Measurements from ENCODE around the gene SUPT16H.
"Not testable (repeated sequence)": the region's sequence is repeated elsewhere in the genome, so short reads cannot be mapped to it uniquely, and the experiment has no call there.

The SUPT16H gene

DNA sequence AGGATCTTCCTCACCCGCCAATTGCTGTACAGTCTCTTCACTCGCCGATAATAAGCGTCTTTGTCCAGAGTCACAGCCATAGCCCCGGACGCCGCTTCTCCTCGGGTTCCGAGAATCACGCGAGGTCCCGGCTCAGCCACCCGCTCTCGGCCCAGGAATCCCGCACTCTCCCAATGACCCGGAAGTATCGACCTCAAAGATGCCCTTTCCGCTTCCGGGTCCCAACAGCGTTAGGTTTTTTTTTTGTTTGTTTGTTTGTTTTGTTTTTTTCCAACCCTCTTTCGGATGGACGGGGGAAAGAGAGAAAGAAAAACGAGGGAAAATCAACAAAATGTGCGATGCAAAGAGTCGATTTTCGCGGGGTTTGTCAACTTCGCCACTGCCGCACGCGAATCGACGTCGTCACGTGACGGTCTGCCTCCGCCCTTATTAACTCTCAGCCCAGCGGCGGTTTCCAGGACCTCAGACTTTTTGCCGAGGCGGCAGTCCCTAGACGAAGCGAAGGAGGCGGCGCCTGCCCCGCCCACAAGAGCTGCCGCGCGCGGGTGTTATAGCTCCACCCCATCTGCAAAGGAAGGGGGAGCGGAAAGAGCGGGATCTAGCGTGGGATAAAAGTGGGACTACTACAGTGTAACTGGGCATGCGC is at the start of gene SUPT16H:
TSS of gene SUPT16H (minus strand) at position 172 of the 646 bp plus-strand sequence. CDS start at position 80, 92 bp downstream.
- DNase-seq (ENCODE audit: low read depth in 2 of 2) = peak; percentile 89 to 92

DNA sequence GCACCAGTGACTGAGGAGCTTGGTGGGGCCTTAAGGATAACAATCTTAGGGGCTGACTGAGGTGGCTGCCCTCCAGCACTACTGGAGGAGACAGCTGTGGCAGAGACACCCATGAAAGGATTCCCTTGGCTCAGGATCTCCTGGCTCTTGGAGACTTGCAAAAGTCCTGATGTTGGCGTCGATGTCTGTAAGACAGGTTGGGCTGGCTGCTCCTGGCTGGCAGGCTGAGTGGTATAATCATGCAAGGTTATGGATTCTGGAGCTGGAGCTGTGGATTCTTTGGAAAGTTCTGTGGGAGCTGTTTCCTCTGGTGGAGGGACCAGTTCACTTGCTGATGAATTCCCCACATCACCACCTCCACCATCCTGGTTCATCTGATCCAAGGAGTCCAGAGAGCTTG is 47.3 kb upstream of the SUPT16H start:
- no peak for DNase-seq (ENCODE audit: low read depth in 2 of 2)

DNA sequence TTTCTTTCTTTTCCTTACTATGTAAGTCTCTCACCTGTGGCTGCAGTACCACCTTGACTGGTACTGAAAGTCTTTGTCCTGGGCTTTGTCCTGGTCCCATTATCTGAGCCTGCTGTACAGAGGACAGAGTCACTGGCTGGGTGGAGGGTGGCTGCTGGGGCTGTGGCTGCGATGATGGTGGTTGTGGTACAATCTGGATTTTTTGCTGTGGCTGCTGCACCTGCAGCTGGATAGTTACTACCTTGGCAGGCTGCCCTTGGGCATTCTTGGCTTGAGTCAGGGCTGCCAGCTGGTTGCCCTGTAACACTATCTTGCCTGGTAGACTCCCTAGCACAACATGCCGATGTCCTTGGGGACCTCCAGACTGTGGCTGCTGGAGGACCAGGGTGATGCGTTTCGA is 45.1 kb upstream of the SUPT16H start:
- no peak for DNase-seq (ENCODE audit: low read depth in 2 of 2)

DNA sequence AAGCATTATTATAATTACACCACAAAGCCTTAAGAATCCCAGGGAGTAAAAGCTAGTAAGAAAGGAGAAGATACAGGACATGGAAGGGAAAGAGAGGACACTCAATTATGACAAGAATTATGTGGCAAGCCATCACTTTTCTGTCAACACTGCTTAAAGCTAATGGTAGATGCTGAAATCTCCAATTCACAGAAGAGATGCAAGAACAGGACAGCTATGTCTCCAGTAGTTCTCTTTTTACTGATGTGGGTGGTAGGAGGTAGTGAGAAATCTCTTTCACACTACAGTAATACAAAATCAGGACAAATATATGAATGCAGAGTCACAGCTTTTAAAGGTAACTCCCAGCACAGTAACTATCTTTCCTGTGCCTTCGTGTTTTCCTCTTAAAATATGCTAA is 42.9 kb upstream of the SUPT16H start:
- no peak for DNase-seq (ENCODE audit: low read depth in 2 of 2)

DNA sequence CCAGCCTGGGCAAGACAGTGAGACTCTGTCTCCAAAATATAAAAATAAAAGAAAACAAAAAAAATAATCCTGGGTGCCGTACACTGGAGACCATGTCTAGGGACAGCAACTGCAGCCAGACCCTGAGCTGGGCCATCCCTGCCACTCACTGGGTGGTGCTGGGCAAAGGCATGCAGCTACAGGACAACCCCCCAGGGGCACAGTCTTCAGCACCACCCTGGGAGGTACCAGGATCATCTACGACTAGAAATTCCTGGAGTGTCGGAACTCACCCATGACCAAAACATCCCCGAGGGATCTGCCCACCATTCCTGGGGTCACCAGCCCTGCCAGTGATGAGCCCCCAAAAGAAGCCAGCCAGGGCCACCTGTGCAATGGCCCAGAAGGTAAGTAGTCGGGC is 35.7 kb upstream of the SUPT16H start:
- no peak for DNase-seq (ENCODE audit: low read depth in 2 of 2)

- DNase-seq (ENCODE audit: low read depth in 2 of 2) = no peak
Observed at GRCh38 chr14:21415329-21415728, 31.5 kb upstream of the SUPT16H start.

- DNase-seq (ENCODE audit: low read depth in 2 of 2) = no peak
Observed at GRCh38 chr14:21414137-21414631, 30.4 kb upstream of the SUPT16H start.

- no peak for DNase-seq (ENCODE audit: low read depth in 2 of 2)
Observed at GRCh38 chr14:21408147-21408546, 24.3 kb upstream of the SUPT16H start.

DNA sequence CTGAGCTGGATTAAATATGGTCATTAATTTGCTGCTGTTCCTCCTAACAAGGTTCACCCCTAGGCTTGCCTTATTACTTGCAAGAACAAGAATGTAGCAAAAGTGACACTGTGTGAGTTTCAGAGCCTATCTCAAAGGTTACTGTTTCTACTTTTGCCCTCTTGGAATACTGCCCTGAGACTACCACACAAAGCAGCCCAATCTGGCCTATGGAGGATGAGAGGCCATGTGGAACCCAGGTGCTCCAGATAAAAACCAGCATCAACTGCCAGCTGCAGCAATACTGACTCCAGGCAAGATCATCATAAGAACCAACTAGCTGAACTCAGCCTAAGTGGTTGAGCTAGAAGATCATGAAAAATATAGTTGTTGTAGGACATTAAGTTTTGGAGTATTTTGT is 22.4 kb upstream of the SUPT16H start:
- DNase-seq (ENCODE audit: low read depth in 2 of 2) = no peak

GRCh38 chr14:21405097-21405496 is 21.3 kb upstream of the SUPT16H start:
- no peak for DNase-seq (ENCODE audit: low read depth in 2 of 2)

GRCh38 chr14:21399311-21399870 is 15.6 kb upstream of the SUPT16H start:
- DNase-seq (ENCODE audit: low read depth in 2 of 2) = no peak

DNA sequence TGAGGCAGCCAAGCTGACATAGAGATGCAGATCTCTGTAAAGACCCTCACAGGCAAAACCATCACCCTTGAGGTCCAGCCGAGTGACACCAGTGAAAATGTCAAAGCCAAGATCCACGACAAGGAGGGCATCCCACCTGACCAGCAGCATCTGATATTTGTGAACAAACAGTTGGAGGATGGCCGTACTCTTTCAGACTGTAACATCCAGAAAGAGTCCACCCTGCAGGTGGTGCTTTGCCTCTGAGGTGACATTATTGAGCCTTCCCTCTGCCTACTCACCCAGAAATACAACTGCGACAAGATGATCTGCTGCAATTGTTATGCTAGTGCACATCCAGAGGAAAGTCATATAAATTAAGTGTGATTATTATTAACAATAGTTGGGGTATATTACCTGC is 15.1 kb upstream of the SUPT16H start:
- no peak for DNase-seq (ENCODE audit: low read depth in 2 of 2)

DNA sequence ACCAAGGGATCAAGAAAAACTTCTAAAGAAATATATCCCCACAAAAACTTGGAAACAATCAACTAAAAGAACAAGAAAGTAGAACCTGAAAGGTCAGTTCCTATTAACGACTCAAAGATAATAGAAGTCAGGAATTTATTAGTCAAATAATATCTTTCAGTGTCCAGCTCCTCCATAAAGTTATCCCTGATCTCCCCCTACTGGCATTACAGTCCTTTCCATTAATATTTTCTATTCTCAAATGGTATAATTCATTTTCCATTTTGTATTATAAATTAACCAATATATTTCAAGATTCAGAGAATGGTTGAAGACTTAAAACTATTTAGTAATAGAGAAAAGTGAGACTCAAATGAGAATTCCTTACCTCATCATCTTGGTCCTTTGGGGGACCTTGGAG is 11.6 kb upstream of the SUPT16H start:
- DNase-seq (ENCODE audit: low read depth in 2 of 2) = no peak

DNA sequence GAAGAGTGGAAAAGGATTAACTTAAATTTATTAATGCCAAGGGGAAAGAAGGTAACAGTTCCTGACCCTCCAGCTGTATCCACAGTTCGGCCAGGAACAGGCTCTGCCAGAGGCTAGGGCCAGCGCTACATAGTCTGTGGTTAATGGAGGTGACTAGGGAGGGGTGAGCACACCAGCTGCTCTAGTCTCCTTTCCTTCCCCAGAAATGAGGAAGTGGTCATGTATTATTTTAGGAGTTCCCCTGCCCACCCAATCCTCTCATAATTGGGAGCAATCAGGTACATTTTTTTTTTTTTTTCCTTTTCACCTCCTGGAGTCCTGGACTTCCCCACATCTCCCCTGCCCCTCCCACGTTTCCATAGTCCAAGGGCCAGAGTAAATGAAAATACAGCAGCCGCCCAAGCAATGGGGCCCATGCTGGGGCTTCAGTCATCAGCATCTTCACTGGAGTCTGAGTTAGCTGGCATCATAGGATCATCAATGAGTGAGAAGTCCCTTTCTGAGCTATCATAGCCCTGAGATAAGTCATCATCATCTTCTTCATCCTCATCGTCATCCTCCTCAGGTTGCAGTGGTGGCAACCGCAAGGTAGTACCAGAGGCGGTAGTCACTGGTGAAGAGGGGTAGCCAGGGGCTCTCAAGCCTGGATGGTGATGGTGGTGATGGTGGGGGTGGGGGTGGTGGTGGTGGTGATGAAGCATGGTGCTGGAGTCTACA is 1.5 kb upstream of the SUPT16H start:
- DNase-seq (ENCODE audit: low read depth in 2 of 2) = no peak

DNA sequence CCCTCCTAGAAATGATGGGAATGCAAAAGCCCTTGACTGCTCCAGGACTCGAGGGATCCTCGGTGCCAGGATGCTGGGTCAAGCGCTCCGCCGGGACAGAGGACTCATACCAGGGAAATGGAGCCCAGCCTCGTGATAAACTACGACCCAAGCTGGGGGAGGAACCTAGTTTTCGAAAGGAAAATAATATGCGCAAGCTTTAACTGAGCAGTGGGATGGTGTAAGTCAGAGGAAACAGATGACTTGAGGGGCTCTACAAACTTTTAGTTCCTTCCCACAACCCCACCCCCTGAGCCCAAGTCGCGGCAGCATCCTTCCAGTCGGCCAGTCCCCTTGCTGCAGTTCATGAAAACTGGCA is 654 bp upstream of the SUPT16H start:
- no peak for DNase-seq (ENCODE audit: low read depth in 2 of 2)

DNA sequence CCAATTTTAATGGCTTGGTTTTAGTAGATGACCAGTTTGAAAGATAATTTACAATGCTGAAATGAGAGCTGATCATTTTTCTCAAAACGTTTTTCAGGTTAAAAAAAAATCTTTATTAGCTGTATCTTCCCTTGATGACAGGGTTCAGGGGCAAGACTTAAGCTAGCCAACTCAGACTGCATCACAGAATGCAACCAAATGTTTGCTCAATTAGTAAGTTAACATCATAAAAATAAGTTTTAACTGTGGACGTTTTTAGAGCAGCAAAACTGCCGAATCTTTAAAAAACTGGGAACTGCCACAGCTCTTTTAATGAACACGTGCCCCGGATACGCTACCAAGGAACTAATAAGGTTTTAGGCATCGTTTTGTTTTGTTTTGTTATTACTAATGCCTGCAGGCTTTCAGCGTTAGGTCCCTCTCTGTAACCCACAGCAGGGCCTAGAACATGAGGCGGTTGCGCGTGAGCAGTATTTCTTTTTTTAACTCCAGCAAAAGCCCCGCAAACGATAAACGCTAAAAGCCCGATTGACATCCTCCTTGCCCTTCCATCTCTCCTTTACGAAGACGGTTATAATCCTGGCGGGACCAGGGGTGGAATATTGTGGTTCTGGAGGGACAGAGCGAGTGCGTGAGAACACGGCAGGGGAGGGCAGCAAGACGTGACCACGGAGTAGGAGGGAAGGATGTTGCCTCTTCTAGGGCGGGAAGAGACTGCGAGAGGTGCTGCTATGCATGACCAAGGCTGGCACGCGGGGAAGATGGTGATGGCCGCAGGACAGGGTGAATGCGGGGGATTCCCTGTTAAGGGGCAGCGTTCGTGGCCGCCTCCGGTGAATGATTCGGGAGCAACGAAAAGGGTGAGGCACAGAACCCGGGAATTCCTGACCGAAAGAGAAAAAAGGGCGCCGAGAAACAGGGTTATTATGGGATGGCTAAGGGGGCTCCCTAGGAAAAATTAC is 652 bp downstream of the SUPT16H start:
- no peak for DNase-seq (ENCODE audit: low read depth in 2 of 2)

GRCh38 chr14:21382095-21382494 is 1.7 kb downstream of the SUPT16H start:
- DNase-seq (ENCODE audit: low read depth in 2 of 2) = no peak

- no peak for DNase-seq (ENCODE audit: low read depth in 2 of 2)
Observed at GRCh38 chr14:21379338-21379737, 4.5 kb downstream of the SUPT16H start.

DNA sequence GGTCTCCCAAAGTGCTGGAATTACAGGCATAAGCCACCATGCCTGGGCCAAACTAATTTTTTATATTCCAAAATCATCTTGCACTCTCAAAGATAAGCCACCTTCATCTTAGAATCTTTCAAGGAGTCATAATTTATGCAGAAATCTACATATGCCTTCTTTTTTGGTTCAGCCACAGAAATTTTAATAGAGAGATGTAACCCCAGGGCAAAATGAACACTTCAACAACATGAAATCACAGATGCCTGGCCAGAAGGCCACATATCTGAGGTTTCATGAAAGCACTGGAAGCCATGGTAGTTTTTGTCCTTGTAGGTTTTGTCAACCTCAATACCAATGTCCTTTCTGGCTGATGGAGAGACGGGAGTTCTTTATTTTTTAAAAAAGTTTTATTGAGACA is 9.8 kb downstream of the SUPT16H start:
- DNase-seq (ENCODE audit: low read depth in 2 of 2) = no peak

DNA sequence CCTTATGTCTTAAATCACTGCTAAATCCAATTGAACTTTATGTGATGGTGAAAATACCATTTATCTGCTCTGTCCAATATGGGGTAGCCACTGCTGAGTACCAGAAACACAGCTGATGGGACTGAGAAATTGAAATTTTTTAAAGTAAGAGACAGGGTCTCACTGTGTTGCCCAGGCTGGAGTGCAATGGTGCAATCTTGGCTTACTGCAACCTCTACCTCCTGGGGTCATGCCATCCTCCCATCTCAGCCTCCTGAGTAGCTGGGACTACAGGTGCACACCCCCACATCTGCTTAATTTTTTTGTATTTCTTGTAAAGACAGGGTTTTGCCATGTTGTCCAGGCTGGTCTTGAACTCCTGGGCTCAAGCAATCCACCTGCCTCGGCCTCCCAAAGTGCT is 11.0 kb downstream of the SUPT16H start:
- not testable (repeated sequence) for DNase-seq (ENCODE audit: low read depth in 2 of 2)

- DNase-seq (ENCODE audit: low read depth in 2 of 2) = no peak
Observed at GRCh38 chr14:21369949-21370679, 13.7 kb downstream of the SUPT16H start.

Measured in fibroblast of skin of left biceps (primary cell).